Stimulated activated CD8-positive, alpha-beta memory T cell treated with anti-CD3 and anti-CD28 coated beads, Interleukin-15, amount 100 ng/mL, for 48 hours (primary cell): ENCODE measurements around the gene STAT3.
"Not testable (repeated sequence)": the region's sequence is repeated elsewhere in the genome, so short reads cannot be mapped to it uniquely, and the experiment has no call there.

Source experiments
- DNase-seq, 2 donors: peaks; one replicate each; pipeline ENCODE4 v3.0.0-alpha.2; 2020; ENCODE audit warnings: low read depth in 2 of 2

The STAT3 gene

GRCh38 chr17:42388381-42389134 lies at the start of gene STAT3:
Gene STAT3 (minus strand): TSS chr17:42388442. CDS start chr17:42348516, 39,926 bp downstream.
- DNase-seq = peak; percentile 100

- DNase-seq = no peak
These were observed 48.1 kb upstream of the STAT3 start for GRCh38 chr17:42436391-42436790.

GRCh38 chr17:42431758-42432161 lies 43.5 kb upstream of the STAT3 start:
- DNase-seq = no peak

GRCh38 chr17:42429726-42430447 lies 41.6 kb upstream of the STAT3 start:
- DNase-seq = no peak

- peak in 1 of 2 donors; percentile 7 for DNase-seq
These were observed 40.1 kb upstream of the STAT3 start for GRCh38 chr17:42428141-42428944.

- no peak for DNase-seq
These were observed 36.9 kb upstream of the STAT3 start for GRCh38 chr17:42424991-42425610.

GRCh38 chr17:42423766-42424165 lies 35.5 kb upstream of the STAT3 start:
- DNase-seq = no peak

GRCh38 chr17:42422958-42423712 lies 34.9 kb upstream of the STAT3 start, which contains the start of gene CAVIN1:
Gene CAVIN1 (minus strand): TSS chr17:42423256. CDS start chr17:42423097, 159 bp downstream.
- DNase-seq = peak in 1 of 2 donors; percentile 16

DNA sequence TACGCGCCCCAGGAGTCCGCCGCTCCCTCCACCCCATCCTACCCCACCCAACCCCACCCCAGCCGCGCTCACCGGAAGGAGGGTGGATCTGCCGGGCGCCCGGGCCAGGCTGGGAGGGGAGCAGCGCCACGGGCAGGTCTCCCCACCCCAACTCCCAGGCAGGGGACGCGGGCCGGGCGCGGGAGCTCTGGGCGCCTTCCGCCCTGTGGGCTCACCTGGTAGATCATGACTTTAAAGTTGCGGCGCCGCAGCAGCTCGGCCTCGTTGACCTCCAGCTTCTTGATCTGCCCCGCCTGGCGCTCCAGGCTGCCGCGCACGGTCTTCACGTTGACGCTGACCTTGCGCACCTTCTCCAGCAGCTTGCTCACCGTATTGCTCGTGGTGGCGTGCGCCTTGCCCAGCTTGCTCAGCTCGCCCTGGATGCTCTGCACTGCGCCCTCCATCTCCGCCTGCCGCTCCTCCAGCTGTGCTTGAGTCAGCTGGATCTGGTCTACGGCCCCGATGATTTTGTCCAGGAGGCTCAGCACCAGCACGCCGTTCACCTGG lies 34.2 kb upstream of the STAT3 start:
- DNase-seq = peak in 1 of 2 donors; percentile 15

- peak in 1 of 2 donors; percentile 8 for DNase-seq
These were observed 33.5 kb upstream of the STAT3 start for GRCh38 chr17:42421507-42422338.

- no peak for DNase-seq
These were observed 32.9 kb upstream of the STAT3 start for GRCh38 chr17:42421136-42421506.

- not testable (repeated sequence) for DNase-seq
These were observed 29.7 kb upstream of the STAT3 start for GRCh38 chr17:42417981-42418380.

DNA sequence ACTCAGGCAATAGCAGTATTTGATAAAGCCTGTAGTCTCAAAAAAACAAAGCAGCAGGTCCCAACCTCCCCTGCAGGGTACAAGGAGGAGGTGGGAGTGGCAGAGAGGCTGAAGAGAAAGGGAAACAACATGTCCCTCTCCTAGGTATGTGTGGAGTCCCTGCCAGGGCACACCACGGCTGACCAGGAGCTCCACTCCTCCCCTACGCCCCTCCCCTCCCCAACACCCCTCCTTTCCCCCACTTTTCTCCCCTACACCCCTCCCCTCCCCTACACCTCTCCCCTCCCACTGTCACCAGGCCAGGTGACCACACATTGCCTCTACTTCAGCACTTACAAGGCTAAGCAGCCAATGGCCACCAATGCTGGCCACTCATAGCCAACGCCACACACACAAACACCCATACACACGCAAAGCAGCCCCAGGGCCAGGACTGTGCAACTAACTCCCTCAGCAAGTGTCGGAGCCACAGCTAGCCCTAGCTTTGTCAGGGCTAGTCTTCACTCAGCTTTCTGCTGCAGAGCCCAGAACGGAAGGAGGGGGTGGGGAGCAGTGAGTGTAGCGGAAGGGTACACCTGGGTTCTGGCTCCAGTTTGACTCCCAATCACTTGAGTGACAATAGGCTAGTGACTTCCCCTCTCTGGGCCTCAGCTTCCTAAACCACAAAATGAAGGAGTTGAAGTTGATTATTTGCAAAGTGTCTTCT lies 26.6 kb upstream of the STAT3 start:
- peak in 1 of 2 donors; percentile 43 for DNase-seq

GRCh38 chr17:42413464-42414040 lies 25.3 kb upstream of the STAT3 start:
- no peak for DNase-seq

DNA sequence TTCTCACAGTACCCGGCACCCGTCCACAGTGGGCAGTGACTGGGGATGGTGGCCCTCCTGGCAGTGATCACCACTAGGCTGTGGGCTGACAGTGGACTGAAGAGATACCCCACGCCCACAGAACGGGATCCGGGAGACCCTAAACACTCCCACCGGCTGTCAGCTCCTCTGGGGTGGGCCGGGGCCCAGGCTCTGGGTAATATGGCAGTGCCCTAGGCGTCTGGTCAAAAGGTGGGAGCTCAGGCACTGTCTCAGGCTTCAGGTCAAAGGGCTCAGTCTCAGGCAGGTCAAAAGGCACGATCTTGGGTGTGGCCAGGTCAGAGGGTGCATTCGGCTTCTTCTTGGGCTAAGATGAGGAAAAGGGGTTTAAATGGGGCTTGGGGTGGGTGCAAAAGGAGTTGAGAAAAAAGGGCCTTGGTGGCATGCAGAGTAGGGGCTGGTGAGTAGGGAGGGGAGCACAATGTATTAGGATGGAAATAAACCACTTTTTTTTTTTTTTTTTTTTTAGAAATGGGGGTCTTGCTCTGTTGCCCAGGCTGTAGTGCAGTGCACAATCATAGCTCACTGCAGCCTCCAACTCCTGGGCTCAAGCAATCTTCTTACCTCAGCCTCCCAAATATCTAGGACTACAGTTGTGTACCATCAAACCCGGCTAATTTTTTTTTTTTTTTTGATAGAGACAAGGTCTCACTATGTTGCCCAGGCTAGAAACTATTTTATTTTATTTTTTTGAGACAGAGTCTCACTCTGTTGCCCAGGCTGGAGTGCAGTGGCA lies 23.9 kb upstream of the STAT3 start:
- no peak for DNase-seq

DNA sequence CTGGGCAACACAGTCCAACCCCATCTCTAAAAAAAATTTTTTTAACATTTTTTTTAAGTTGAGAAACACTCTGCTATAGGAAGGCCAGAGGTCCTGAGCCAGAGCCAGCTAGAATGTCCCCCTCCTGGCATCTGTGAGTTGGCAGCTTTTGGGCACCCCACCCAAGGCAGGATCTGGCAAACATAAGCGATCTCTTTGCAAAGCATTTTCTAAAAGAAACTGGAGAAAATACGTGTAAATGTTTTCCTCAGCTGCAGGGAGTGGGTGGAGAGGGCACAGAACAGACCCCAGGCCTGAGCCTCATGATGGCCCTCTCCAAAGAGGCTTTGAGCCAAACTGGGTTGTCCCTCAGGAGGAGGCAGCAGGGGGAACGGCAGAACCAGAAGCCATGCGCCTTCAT lies 23.1 kb upstream of the STAT3 start:
- DNase-seq = no peak

- DNase-seq = no peak
These were observed 22.1 kb upstream of the STAT3 start for GRCh38 chr17:42410319-42410685.
